H9 (cell line): Measurements from ENCODE around the gene BCLAF1. TPM values are rescaled to one million over a fixed set of nuclear protein-coding genes. Genes with fewer than 3 reads are reported as not detected.

Experiments
- DNase-seq: peaks from one replicate; pipeline ENCODE4 v3.0.0-alpha.2; 2017
- H2AFZ ChIP-seq: one replicate; pipeline ENCODE4 v1.6.1; 2013; ENCODE audit warnings: mild to moderate bottlenecking, low read length, control low read depth, moderate library complexity
- H2AK5ac ChIP-seq: 2 replicates; pipeline ENCODE4 v1.6.1; 2013; ENCODE audit warnings: low read length, control low read depth, mixed read lengths; ENCODE audit not compliant: insufficient read length
- H2BK120ac ChIP-seq: one replicate; pipeline ENCODE4 v1.6.1; 2013; ENCODE audit warnings: low read depth, mild to moderate bottlenecking, low read length, control low read depth, inconsistent platforms; ENCODE audit not compliant: poor library complexity, severe bottlenecking
- H2BK12ac ChIP-seq: 2 replicates; pipeline ENCODE4 v1.6.1; 2013; ENCODE audit warnings: low read length, control low read depth, mixed read lengths, low read depth; ENCODE audit not compliant: insufficient read length
- H2BK15ac ChIP-seq: 2 replicates; pipeline ENCODE4 v1.6.1; 2013; ENCODE audit warnings: low read depth, low read length, control low read depth
- H2BK20ac ChIP-seq: one replicate; pipeline ENCODE4 v1.6.1; 2013; ENCODE audit warnings: low read depth, mild to moderate bottlenecking, low read length, control low read depth, inconsistent platforms; ENCODE audit not compliant: poor library complexity, severe bottlenecking
- H2BK5ac ChIP-seq: 2 replicates; pipeline ENCODE4 v1.6.1; 2013; ENCODE audit warnings: low read length, control low read depth, mixed read lengths; ENCODE audit not compliant: insufficient read length
- H3K14ac ChIP-seq: 2 replicates; pipeline ENCODE4 v1.6.1; 2013; ENCODE audit warnings: low read length, control low read depth; ENCODE audit not compliant: insufficient read depth
- H3K18ac ChIP-seq: 2 replicates; pipeline ENCODE4 v1.6.1; 2013; ENCODE audit warnings: low read depth, mild to moderate bottlenecking, mixed read lengths, low read length, control low read depth; ENCODE audit not compliant: insufficient read length
- H3K23ac ChIP-seq: 2 replicates; pipeline ENCODE4 v1.6.1; 2013; ENCODE audit warnings: low read length, control low read depth, mixed read lengths, low read depth; ENCODE audit not compliant: insufficient read length
- H3K23me2 ChIP-seq: 2 replicates; pipeline ENCODE4 v1.6.1; 2013; ENCODE audit warnings: low read depth, mild to moderate bottlenecking, mixed read lengths, low read length, control low read depth; ENCODE audit not compliant: insufficient read length, poor library complexity, severe bottlenecking
- H3K27ac ChIP-seq: 2 replicates; pipeline ENCODE4 v1.5.1; 2013; ENCODE audit warnings: low read length, control low read depth, mixed read lengths, low read depth; ENCODE audit not compliant: insufficient read length
- H3K27me3 ChIP-seq: 2 replicates; pipeline ENCODE4 v1.6.1; 2013; ENCODE audit warnings: low read length, control low read depth, inconsistent platforms; ENCODE audit not compliant: insufficient read depth
- H3K4ac ChIP-seq: 2 replicates; pipeline ENCODE4 v1.6.1; 2013; ENCODE audit warnings: low read depth, mild to moderate bottlenecking, control low read depth, inconsistent platforms, low read length, moderate library complexity
- H3K4me1 ChIP-seq: 2 replicates; pipeline ENCODE4 v1.6.1; 2013; ENCODE audit warnings: low read length, control low read depth, inconsistent platforms; ENCODE audit not compliant: insufficient read depth
- H3K4me2 ChIP-seq: 2 replicates; pipeline ENCODE4 v1.6.1; 2013; ENCODE audit warnings: low read length, control low read depth, mixed read lengths; ENCODE audit not compliant: insufficient read length, insufficient read depth
- H3K56ac ChIP-seq: 2 replicates; pipeline ENCODE4 v1.6.1; 2013; ENCODE audit warnings: low read depth, mild to moderate bottlenecking, mixed read lengths, low read length, control low read depth; ENCODE audit not compliant: insufficient read length
- H3K79me1 ChIP-seq: 2 replicates; pipeline ENCODE4 v1.6.1; 2013; ENCODE audit warnings: low read depth, mild to moderate bottlenecking, moderate library complexity, low read length, control low read depth, inconsistent platforms; ENCODE audit not compliant: insufficient read depth, poor library complexity, severe bottlenecking
- H3K79me2 ChIP-seq: 2 replicates; pipeline ENCODE4 v1.6.1; 2013; ENCODE audit warnings: low read length, control low read depth, inconsistent platforms; ENCODE audit not compliant: insufficient read depth
- H3K9ac ChIP-seq: 2 replicates; pipeline ENCODE4 v1.6.1; 2013; ENCODE audit warnings: low read length, control low read depth, mixed read lengths; ENCODE audit not compliant: insufficient read length; ENCODE audit errors: extremely low read depth
- H3K9me3 ChIP-seq: one replicate; pipeline ENCODE4 v1.6.1; 2013; ENCODE audit warnings: low read depth, low read length, inconsistent platforms; ENCODE audit not compliant: control insufficient read depth
- H3T11ph ChIP-seq: one replicate; pipeline ENCODE4 v1.6.1; 2013; ENCODE audit warnings: mild to moderate bottlenecking, low read length, control low read depth, inconsistent platforms
- H4K20me1 ChIP-seq: one replicate; pipeline ENCODE4 v1.6.1; 2013; ENCODE audit not compliant: control insufficient read depth, insufficient read length, insufficient read depth
- H4K5ac ChIP-seq: 2 replicates; pipeline ENCODE4 v1.6.1; 2013; ENCODE audit warnings: low read depth, mild to moderate bottlenecking, mixed read lengths, low read length, control low read depth; ENCODE audit not compliant: insufficient read length
- H4K8ac ChIP-seq: replicated peaks from 2 replicates; pipeline ENCODE4 v1.6.1; 2013; ENCODE audit warnings: low read length, control low read depth, mixed read lengths, low read depth; ENCODE audit not compliant: insufficient read length
- H4K91ac ChIP-seq: 2 replicates; pipeline ENCODE4 v1.6.1; 2013; ENCODE audit warnings: low read depth, mild to moderate bottlenecking, moderate library complexity, mixed read lengths, low read length, control low read depth; ENCODE audit not compliant: insufficient read length
- H3K27ac Mint-ChIP-seq, 3 experiments: 2 replicates in 2 of 3; 3 replicates in 1 of 3; pipeline ENCODE4 v1.8.0; 2020 to 2021; ENCODE audit warnings: mixed read lengths in 3 of 3, mild to moderate bottlenecking in 1 of 3, moderate library complexity in 1 of 3
- H3K27me3 Mint-ChIP-seq: 2 replicates; pipeline ENCODE4 v1.8.0; 2021; ENCODE audit warnings: low read depth, mild to moderate bottlenecking, moderate library complexity, mixed read lengths
- H3K36me3 Mint-ChIP-seq, 3 experiments: 2 replicates in 2 of 3; 3 replicates in 1 of 3; pipeline ENCODE4 v1.8.0; 2020 to 2021; ENCODE audit warnings: low read depth in 3 of 3, mixed read lengths in 3 of 3; ENCODE audit not compliant: insufficient read depth in 1 of 3
- H3K4me1 Mint-ChIP-seq, 2 experiments: 2 replicates each; pipeline ENCODE4 v1.8.0; 2020; ENCODE audit warnings: mixed read lengths in 2 of 2
- H3K4me3 Mint-ChIP-seq, 2 experiments: 2 replicates in 1 of 2; 3 replicates in 1 of 2; pipeline ENCODE4 v1.8.0; 2020 to 2021; ENCODE audit warnings: mild to moderate bottlenecking in 2 of 2, mixed read lengths in 2 of 2, moderate library complexity in 1 of 2
- H3K9me3 Mint-ChIP-seq, 2 experiments: 2 replicates in 1 of 2; 3 replicates in 1 of 2; pipeline ENCODE4 v1.8.0; 2020; ENCODE audit warnings: mild to moderate bottlenecking in 2 of 2, mixed read lengths in 2 of 2, moderate library complexity in 1 of 2
- CTCF ChIP-seq: fragments of 200-600 bp; sonication (generic); conservative IDR thresholded peaks from 3 replicates; pipeline ENCODE4 v1.8.0; 2021; ENCODE audit warnings: antibody characterized with exemption, mild to moderate bottlenecking
- WGBS: extraction: QIAGEN DNeasy Blood & Tissue Kit; methylation state at CpG from one replicate; pipeline ENCODE4 v1.1.7; 2013; ENCODE audit warnings: missing lambda C conversion rate, low lambda C conversion rate, mixed read lengths; ENCODE audit not compliant: insufficient read length; ENCODE audit errors: extremely low coverage; 5-methylcytosine and 5-hydroxymethylcytosine counted together
- total RNA-seq: library from RNA; stranded (reverse); gene quantifications from 2 replicates; pipeline ENCODE4 v1.2.1, GENCODE V29; 2021

BCLAF1 gene
- total RNA-seq, 1 experiment from 2014 or later: 257 TPM

- H3K4me3 Mint-ChIP-seq: no peak overlapping the region
- no peak overlapping the region for H2BK15ac ChIP-seq
- H3K4ac ChIP-seq: no peak overlapping the region
- no peaks in the 10 kb centered on the region for H3K23me2 ChIP-seq
- H3T11ph ChIP-seq: no peak overlapping the region
- no peak overlapping the region for H3K18ac ChIP-seq
- no peak overlapping the region for H3K27ac Mint-ChIP-seq
- no peaks in the 10 kb centered on the region for H3K27me3 Mint-ChIP-seq
- H2AK5ac ChIP-seq: no peak overlapping the region
- H3K9ac ChIP-seq: no peak overlapping the region
- no peak overlapping the region for H4K5ac ChIP-seq
- no peaks in the 10 kb centered on the region for H3K4me1 ChIP-seq
- no peak overlapping the region for H3K14ac ChIP-seq
- no peak for DNase-seq
- no peak overlapping the region for H4K91ac ChIP-seq
- H4K20me1 ChIP-seq: no peaks in the 10 kb centered on the region
- H2BK12ac ChIP-seq: no peak overlapping the region
- H3K9me3 ChIP-seq: no peaks in the 10 kb centered on the region
- H3K79me1 ChIP-seq: no peaks in the 10 kb centered on the region
- H4K8ac ChIP-seq: no peak overlapping the region
- no peak overlapping the region for H3K4me2 ChIP-seq
- H3K79me2 ChIP-seq: no peaks in the 10 kb centered on the region
- no peak for TF ChIP-seq CTCF
- H2AFZ ChIP-seq: no peak overlapping the region
- no peaks in the 10 kb centered on the region for H3K9me3 Mint-ChIP-seq
- H3K27ac ChIP-seq: no peak overlapping the region
- peaks cover 1 to 3% of the 10 kb centered on the region in 2 experiments; a peak in 3 of 4 replicates for H3K4me1 Mint-ChIP-seq
- no CpG with 5 or more reads among the region's 4 CpGs for WGBS
- no peaks in the 10 kb centered on the region for H3K36me3 Mint-ChIP-seq
- no peaks in the 10 kb centered on the region for H3K27me3 ChIP-seq
- no peak overlapping the region for H2BK20ac ChIP-seq
- no peak overlapping the region for H2BK5ac ChIP-seq
- no peak overlapping the region for H3K23ac ChIP-seq
- no peak overlapping the region for H2BK120ac ChIP-seq
- no peak overlapping the region for H3K56ac ChIP-seq
These were observed 29.0 kb upstream of the BCLAF1 start for GRCh38 chr6:136318676-136319075.
